ENCODE data around the gene GAST. TPM values are rescaled to one million over a fixed set of nuclear protein-coding genes. Genes with fewer than 3 reads are reported as not detected.

GAST gene
- total and polyA plus RNA-seq, 2 of the 4 experiments (the other 2 are of a cell fraction), result not detected

DNA sequence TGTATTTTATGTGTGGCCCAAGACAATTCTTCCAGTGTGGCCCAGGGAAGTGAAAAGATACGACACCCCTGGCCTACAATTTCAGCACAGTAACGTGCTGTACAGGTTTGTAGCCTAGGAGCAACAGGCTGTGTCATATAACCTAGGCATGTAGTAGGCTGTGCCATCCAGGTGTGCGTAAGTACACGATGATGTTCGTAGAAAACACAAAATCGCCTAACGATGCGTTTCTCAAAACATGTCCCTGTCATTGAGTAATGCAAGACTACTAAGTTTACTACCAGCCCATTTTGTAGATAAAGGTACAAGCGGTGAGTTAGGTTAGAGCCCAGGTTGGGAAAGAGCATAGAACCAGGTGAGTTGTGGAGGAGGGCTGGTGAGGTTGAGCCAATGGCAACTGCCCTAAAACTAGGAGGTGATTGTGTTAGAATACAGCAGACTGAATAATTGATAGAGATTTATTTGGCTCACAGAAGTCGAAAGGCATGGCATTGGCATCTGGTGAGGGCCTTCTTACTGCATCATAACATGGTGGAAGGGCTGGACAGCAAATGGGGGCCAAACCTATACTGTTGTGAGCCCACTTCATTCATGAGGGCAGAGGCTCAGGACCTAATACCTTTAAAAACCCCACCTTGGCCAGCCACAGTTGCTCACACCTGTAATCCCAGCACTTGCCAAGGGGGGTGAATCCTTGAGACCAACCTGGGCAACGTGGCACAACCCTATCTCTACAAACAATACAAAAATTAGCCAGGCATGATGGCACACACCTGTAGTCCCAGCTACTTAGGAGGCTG is 19.2 kb upstream of the GAST start:
- intact Hi-C loops (cut with micrococcal nuclease) (no loop called here), dilution Hi-C loops (cut with HindIII; ENCODE audit: low sequenced_read_pairs, unreplicated experiment) (no loop called here)

More for the DNA sequence above, 19.2 kb upstream of the GAST start:
- Histone ChIP-seq H2BK120ac (ENCODE audit: low read depth, low read length) (no peak overlapping the region), H3K9ac (ENCODE audit: low read depth, low read length) (no peak overlapping the region), H3K4ac (ENCODE audit: low read depth, low read length) (no peak overlapping the region), H3K4me1 (ENCODE audit: control insufficient read depth, insufficient read depth, low read length) (peaks cover 7% of the 10 kb centered on the region), H2AFZ (replicated peaks; ENCODE audit: low read length, poor library complexity) (no peak overlapping the region), H2BK20ac (ENCODE audit: low read depth, low read length) (no peak overlapping the region), H3K23ac (ENCODE audit: low read depth, low read length) (no peak overlapping the region), H3K56ac (ENCODE audit: extremely low read depth, insufficient read depth, low read length) (no peak overlapping the region), H3K4me2 (ENCODE audit: low read depth, low read length) (no peak overlapping the region), H4K91ac (ENCODE audit: insufficient read depth, low read depth, low read length) (no peak overlapping the region), H3K9me3 (ENCODE audit: control insufficient read depth, insufficient read depth, low read length) (no peaks in the 10 kb centered on the region), H2AK9ac (replicated peaks; ENCODE audit: low read depth, low read length, poor library complexity) (no peak overlapping the region), H4K8ac (ENCODE audit: low read depth in 2 of 2, low read length in 2 of 2) (peak overlapping the region in 1 of 2 experiments; percentile 58; a peak in 1 of 4 replicates), H3K4me3 (ENCODE audit: insufficient read depth, low read depth, low read length) (no peak overlapping the region), H3K9me1 (ENCODE audit: insufficient read depth, low read length) (peaks cover 23% of the 10 kb centered on the region), H3K36me3 (ENCODE audit: control insufficient read depth, insufficient read depth, low read length) (peaks cover 46% of the 10 kb centered on the region), H3K14ac (replicated peaks; ENCODE audit: low read depth, low read length) (no peak overlapping the region), H2BK15ac (ENCODE audit: low read depth, low read length) (no peak overlapping the region), H3K27me3 (ENCODE audit: control insufficient read depth, insufficient read depth, low read length) (no peaks in the 10 kb centered on the region), H2AK5ac (ENCODE audit: low read depth, low read length) (no peak overlapping the region), H3K27ac (ENCODE audit: insufficient read depth, low read length) (no peak overlapping the region), H4K5ac (ENCODE audit: low read depth, low read length) (no peak overlapping the region; the same call in 1 of the 2 replicates), H3K18ac (ENCODE audit: low read depth, low read length) (no peak overlapping the region), H4K20me1 (ENCODE audit: insufficient read depth, low read length) (peaks cover 74% of the 10 kb centered on the region), H3K79me1 (ENCODE audit: low read depth in 1 of 2, low read length in 2 of 2) (peaks cover 19 to 49% of the 10 kb centered on the region in 2 experiments), H2BK5ac (ENCODE audit: low read depth, low read length, poor library complexity, severe bottlenecking) (no peak overlapping the region)
- TF ChIP-seq RFX5 (IDR thresholded peaks at IDR 0.05; ENCODE audit: low read depth, low read length) (no peak), POLR2A (IDR thresholded peaks at IDR 0.05; ENCODE audit: low read depth, low read length) (peak; percentile 68)
- in situ Hi-C loops (cut with MboI; ENCODE audit: low sequenced_read_pairs), result no loop called here
- ATAC-seq (ENCODE audit: low read depth) (no peak), DNase-seq (peak; percentile 33)
- CTCF ChIA-PET, result interaction anchor here (0.6 kb wide), 1 partner anchor 13 kb away, joined by 5 read pairs; no protein-coding TSS in a partner anchor
- no TSS peak for BruUV-seq (replicated peaks)
- 93% methylated on average over 3 of the region's 11 CpGs; no CpG with 5 or more reads in 1 of the 2 experiments for WGBS, 2 experiments (ENCODE audit: extremely low coverage in 2 of 2, insufficient read length in 1 of 2)
- POLR2A ChIA-PET (ENCODE audit: unreplicated experiment), result interaction anchor here (0.6 to 0.7 kb wide), 3 partner anchors 8 to 141 kb away, joined by 3 to 5 read pairs (median 4); no protein-coding TSS in a partner anchor
